ENCODE results near the gene YAP1.

Gene YAP1

DNA sequence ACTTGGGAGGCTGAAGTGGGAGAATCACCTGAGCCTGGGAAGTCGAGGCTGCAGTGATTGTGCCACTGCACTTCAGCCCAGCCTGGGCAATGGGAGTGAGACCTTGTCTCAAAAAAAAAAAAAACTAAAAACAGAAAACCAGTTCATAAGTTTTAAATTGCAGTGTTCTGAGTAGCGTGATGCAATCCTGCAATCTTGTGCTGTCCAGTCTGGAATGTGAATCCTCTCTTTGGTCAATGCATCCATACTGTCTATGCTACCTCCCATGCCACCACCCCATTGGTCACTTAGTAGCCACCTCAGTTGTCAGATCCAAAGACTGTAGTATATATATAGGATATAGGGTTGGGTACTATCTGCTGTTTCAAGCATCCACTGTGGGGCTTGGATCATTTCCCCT, 11.1 kb downstream of the YAP1 start:
- no peak for TF ChIP-seq EZH2phosphoT487 (conservative IDR thresholded peaks at IDR 0.05; ENCODE audit: low read length)
- TF ChIP-seq, protein P1, sequence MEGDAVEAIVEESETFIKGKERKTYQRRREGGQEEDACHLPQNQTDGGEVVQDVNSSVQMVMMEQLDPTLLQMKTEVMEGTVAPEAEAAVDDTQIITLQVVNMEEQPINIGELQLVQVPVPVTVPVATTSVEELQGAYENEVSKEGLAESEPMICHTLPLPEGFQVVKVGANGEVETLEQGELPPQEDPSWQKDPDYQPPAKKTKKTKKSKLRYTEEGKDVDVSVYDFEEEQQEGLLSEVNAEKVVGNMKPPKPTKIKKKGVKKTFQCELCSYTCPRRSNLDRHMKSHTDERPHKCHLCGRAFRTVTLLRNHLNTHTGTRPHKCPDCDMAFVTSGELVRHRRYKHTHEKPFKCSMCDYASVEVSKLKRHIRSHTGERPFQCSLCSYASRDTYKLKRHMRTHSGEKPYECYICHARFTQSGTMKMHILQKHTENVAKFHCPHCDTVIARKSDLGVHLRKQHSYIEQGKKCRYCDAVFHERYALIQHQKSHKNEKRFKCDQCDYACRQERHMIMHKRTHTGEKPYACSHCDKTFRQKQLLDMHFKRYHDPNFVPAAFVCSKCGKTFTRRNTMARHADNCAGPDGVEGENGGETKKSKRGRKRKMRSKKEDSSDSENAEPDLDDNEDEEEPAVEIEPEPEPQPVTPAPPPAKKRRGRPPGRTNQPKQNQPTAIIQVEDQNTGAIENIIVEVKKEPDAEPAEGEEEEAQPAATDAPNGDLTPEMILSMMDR (IDR thresholded peaks at IDR 0.05; ENCODE audit: insufficient read depth, low read length, poor library complexity, severe bottlenecking): no peak
- H3K36me3 ChIP-seq (ENCODE audit: low read length): no peaks in the 10 kb centered on the region
- no peak overlapping the region for H2AFZ ChIP-seq (ENCODE audit: low read depth, low read length, severe bottlenecking)
- H3K79me2 ChIP-seq (ENCODE audit: insufficient read depth, low read length): no peaks in the 10 kb centered on the region
- H3K27me3 ChIP-seq (ENCODE audit: low read length): no peaks in the 10 kb centered on the region
- no peak overlapping the region for H3K9ac ChIP-seq (ENCODE audit: low read length)
- no peak overlapping the region for H3K4me3 ChIP-seq (ENCODE audit: insufficient read depth, low read length, poor library complexity, severe bottlenecking)
- no peak overlapping the region for H3K4me2 ChIP-seq (ENCODE audit: low read depth, low read length, poor library complexity, severe bottlenecking)
- no peaks in the 10 kb centered on the region for H3F3A ChIP-seq (ENCODE audit: insufficient read depth)
- H3K9me3 ChIP-seq (ENCODE audit: insufficient read depth, low read length): no peaks in the 10 kb centered on the region
- H4K20me1 ChIP-seq (ENCODE audit: low read depth, low read length): no peaks in the 10 kb centered on the region
- no peak overlapping the region for H3K27ac ChIP-seq (ENCODE audit: low read depth, low read length)
- no peaks in the 10 kb centered on the region for H3K9me2 ChIP-seq (replicated peaks; ENCODE audit: insufficient read depth, low read length)

DNA sequence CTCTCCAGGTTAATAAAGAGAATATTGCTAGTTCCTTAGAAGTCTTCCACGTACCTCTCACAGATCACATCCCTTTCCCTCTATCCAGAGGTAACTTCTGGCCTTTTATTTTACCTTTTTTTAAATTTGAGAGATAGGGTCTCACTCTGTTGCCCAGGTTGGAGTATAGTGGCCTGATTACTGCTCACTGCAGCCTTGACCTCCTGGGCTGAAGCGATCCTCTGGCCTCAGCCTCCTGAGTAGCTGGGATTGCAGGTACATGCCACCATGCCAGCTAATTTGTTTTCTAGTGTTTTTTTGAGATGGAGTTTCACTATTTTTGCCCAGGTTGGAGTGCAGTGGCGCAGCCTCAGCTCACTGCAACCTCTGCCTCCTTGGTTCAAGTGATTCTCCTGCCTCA, 24.4 kb downstream of the YAP1 start:
- Histone ChIP-seq H2AFZ (ENCODE audit: low read depth, low read length, severe bottlenecking) (no peak overlapping the region), H3K9me2 (replicated peaks; ENCODE audit: insufficient read depth, low read length) (no peaks in the 10 kb centered on the region), H3F3A (ENCODE audit: insufficient read depth) (no peaks in the 10 kb centered on the region), H3K4me2 (ENCODE audit: low read depth, low read length, poor library complexity, severe bottlenecking) (no peak overlapping the region), H3K27ac (ENCODE audit: low read depth, low read length) (no peak overlapping the region), H3K9me3 (ENCODE audit: insufficient read depth, low read length) (no peaks in the 10 kb centered on the region), H3K36me3 (ENCODE audit: low read length) (no peaks in the 10 kb centered on the region), H3K9ac (ENCODE audit: low read length) (no peak overlapping the region), H3K79me2 (ENCODE audit: insufficient read depth, low read length) (no peaks in the 10 kb centered on the region), H3K27me3 (ENCODE audit: low read length) (no peaks in the 10 kb centered on the region), H4K20me1 (ENCODE audit: low read depth, low read length) (no peaks in the 10 kb centered on the region), H3K4me3 (ENCODE audit: insufficient read depth, low read length, poor library complexity, severe bottlenecking) (no peak overlapping the region)
- TF ChIP-seq, protein P1 (IDR thresholded peaks at IDR 0.05; ENCODE audit: insufficient read depth, low read length, poor library complexity, severe bottlenecking): no peak
- no peak for TF ChIP-seq EZH2phosphoT487 (conservative IDR thresholded peaks at IDR 0.05; ENCODE audit: low read length)

DNA sequence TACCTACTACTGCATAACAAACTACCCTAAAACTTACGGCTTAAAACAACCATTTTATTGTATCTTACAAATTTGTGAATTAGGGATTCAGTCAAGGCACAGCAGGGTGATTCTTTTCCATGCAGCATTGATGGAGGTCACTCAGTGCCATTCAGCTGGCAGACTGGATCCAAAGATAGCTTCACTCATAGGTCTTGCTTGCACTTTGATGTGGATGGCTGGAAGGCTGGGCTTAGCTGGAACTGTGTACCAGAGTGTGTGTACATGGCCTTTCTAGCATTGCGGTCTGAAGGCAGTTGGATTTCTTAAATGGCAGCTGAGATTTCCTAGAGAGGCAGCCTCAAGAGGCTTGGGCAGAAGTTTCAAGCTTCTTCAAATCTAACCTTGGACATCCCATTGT, 25.0 kb downstream of the YAP1 start:
- Histone ChIP-seq H3K9ac (ENCODE audit: low read length) (no peak overlapping the region), H3K79me2 (ENCODE audit: insufficient read depth, low read length) (no peaks in the 10 kb centered on the region)

More for the DNA sequence above, 25.0 kb downstream of the YAP1 start:
- H4K20me1 ChIP-seq (ENCODE audit: low read depth, low read length): no peaks in the 10 kb centered on the region
- no peaks in the 10 kb centered on the region for H3K9me2 ChIP-seq (replicated peaks; ENCODE audit: insufficient read depth, low read length)
- H3K9me3 ChIP-seq (ENCODE audit: insufficient read depth, low read length): no peaks in the 10 kb centered on the region
- H3K4me2 ChIP-seq (ENCODE audit: low read depth, low read length, poor library complexity, severe bottlenecking): no peak overlapping the region
- no peak overlapping the region for H3K27ac ChIP-seq (ENCODE audit: low read depth, low read length)
- no peak overlapping the region for H3K4me3 ChIP-seq (ENCODE audit: insufficient read depth, low read length, poor library complexity, severe bottlenecking)
- no peak overlapping the region for H2AFZ ChIP-seq (ENCODE audit: low read depth, low read length, severe bottlenecking)
- TF ChIP-seq, protein P1 (IDR thresholded peaks at IDR 0.05; ENCODE audit: insufficient read depth, low read length, poor library complexity, severe bottlenecking): no peak
- TF ChIP-seq EZH2phosphoT487 (conservative IDR thresholded peaks at IDR 0.05; ENCODE audit: low read length): no peak
- H3K36me3 ChIP-seq (ENCODE audit: low read length): no peaks in the 10 kb centered on the region
- H3F3A ChIP-seq (ENCODE audit: insufficient read depth): no peaks in the 10 kb centered on the region
- no peaks in the 10 kb centered on the region for H3K27me3 ChIP-seq (ENCODE audit: low read length)
